ENCODE results near the gene VTI1B. TPM values are rescaled to one million over a fixed set of nuclear protein-coding genes. Genes with fewer than 3 reads are reported as not detected.

The VTI1B gene
- total RNA-seq, 1 donor from 2014 or later, result 46.2 TPM

DNA sequence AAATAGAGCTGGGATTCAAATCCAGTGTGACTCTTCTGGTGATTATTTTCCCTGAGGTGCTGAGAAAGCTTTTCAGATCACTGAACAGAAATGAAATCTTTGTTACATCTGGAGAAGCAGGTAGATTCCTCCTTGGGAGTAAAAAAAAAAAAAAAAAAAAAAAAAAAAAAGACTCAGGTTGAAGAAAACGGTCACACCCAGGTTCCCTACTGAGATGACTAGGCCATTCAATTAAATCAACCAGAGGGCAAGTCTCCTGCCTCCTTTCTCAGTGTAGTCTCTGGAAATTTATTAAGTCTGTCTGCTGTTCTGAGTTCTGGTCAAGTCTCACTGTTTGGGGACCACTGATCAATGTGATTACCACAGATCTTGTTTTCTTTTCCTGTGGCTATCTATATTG, 30.7 kb downstream of the VTI1B start:
- no peak overlapping the region for H3K4me3 ChIP-seq (ENCODE audit: low read depth, low read length)
- TF ChIP-seq CTCF (conservative IDR thresholded peaks at IDR 0.05; ENCODE audit: low read depth, low read length), result no peak
- DNase-seq (ENCODE audit: low read depth), result no peak

DNA sequence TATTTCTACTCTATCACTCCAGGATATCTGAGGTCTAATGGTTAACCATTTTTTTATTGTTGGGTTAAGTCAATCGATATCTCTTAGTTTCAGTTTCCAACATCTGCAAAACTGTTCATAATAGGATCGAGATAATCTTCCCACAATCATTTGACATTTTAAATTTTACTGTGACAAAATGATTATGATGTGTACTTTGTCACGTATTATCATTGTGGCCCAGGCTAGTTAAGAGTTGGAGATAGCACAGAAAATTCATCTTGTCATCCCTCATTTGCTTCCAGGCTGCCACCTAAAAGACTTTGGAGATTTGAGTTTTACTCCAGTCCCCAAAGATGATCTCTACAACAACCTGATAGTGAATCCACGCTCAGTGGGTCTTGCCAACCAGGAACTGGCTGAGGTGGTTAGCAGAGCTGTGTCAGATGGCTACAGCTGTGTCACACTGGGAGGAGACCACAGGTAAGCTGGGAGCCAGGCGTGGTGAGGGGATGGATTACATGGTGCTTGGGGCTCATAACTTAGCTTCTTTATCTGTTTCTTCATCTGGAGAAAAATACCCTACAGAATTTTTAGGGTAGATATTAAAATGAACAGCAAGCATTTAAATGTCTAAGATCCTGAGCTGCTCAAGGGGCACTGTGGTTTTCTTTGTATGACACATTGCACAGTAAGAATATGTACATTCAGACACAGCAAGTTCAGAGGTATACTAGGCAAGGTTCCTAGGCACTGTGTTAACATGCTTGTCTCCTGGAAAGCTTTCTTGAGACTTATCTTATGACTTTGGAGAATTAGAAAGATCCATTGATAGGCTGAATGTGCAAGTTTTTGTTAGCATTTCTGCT, 32.3 kb downstream of the VTI1B start:
- TF ChIP-seq CTCF (conservative IDR thresholded peaks at IDR 0.05; ENCODE audit: low read depth, low read length), result no peak
- no peak for DNase-seq (ENCODE audit: low read depth)
- H3K4me3 ChIP-seq (ENCODE audit: low read depth, low read length), result no peak overlapping the region

- no peak for DNase-seq (ENCODE audit: low read depth)
- no peak overlapping the region for H3K4me3 ChIP-seq (ENCODE audit: low read depth, low read length)
- TF ChIP-seq CTCF (conservative IDR thresholded peaks at IDR 0.05; ENCODE audit: low read depth, low read length), result no peak
Measured at GRCh38 chr14:67641480-67641879, 33.0 kb downstream of the VTI1B start.

- H3K4me3 ChIP-seq (ENCODE audit: low read depth, low read length), result no peak overlapping the region
- DNase-seq (ENCODE audit: low read depth), result no peak
- no peak for TF ChIP-seq CTCF (conservative IDR thresholded peaks at IDR 0.05; ENCODE audit: low read depth, low read length)
Measured at GRCh38 chr14:67638642-67639041, 35.8 kb downstream of the VTI1B start.

GRCh38 chr14:67636361-67636919, 38.0 kb downstream of the VTI1B start:
- peak; percentile 70 for DNase-seq (ENCODE audit: low read depth)

GRCh38 chr14:67633451-67634147, 40.8 kb downstream of the VTI1B start:
- DNase-seq (ENCODE audit: low read depth), result no peak
- H3K4me3 ChIP-seq (ENCODE audit: low read depth, low read length), result no peak overlapping the region
- TF ChIP-seq CTCF (conservative IDR thresholded peaks at IDR 0.05; ENCODE audit: low read depth, low read length), result no peak

More at GRCh38 chr14:67636361-67636919, 38.0 kb downstream of the VTI1B start:
- no peak for TF ChIP-seq CTCF (conservative IDR thresholded peaks at IDR 0.05; ENCODE audit: low read depth, low read length)
- H3K4me3 ChIP-seq (ENCODE audit: low read depth, low read length), result no peak overlapping the region
